Liver (tissue), 3 donors: Measurements from ENCODE around the gene ZNF783.

Source experiments
- EGR1 ChIP-seq, 2 donors: IDR thresholded peaks; 2 replicates each; pipeline ENCODE4 v1.6.1; 2016 to 2018; ENCODE audit warnings: antibody characterized with exemption in 2 of 2, low read depth in 2 of 2
- FOXA1 ChIP-seq: IDR thresholded peaks from 2 replicates; pipeline ENCODE4 v1.6.1; 2016; ENCODE audit warnings: antibody characterized with exemption
- JUND ChIP-seq, 2 donors: IDR thresholded peaks; 2 replicates each; pipeline ENCODE4 v1.6.1; 2016; ENCODE audit warnings: antibody characterized with exemption in 2 of 2
- RAD21 ChIP-seq, 2 donors: IDR thresholded peaks; 2 replicates each; pipeline ENCODE4 v1.6.1; 2016; ENCODE audit warnings: antibody characterized with exemption in 2 of 2, mild to moderate bottlenecking in 2 of 2
- SP1 ChIP-seq: IDR thresholded peaks from 2 replicates; pipeline ENCODE4 v1.6.1; 2018; ENCODE audit warnings: antibody characterized with exemption, mild to moderate bottlenecking
- TAF1 ChIP-seq: conservative IDR thresholded peaks from 2 replicates; pipeline ENCODE4 v1.6.1; 2016; ENCODE audit warnings: antibody characterized with exemption, mild to moderate bottlenecking
- TF ChIP-seq, protein P1 (sequence below): IDR thresholded peaks from 2 replicates; pipeline ENCODE4 v1.6.1; 2016; ENCODE audit warnings: antibody characterized with exemption
- TF ChIP-seq, protein P2 (sequence below): fragments of 150-350 bp; IDR thresholded peaks from 2 replicates; pipeline ENCODE4 v1.5.1; 2017; ENCODE audit warnings: improper control_type of control experiment, low read depth, low read length; ENCODE audit not compliant: missing input control
- TF ChIP-seq, protein P3 (sequence below): IDR thresholded peaks from 2 replicates; pipeline ENCODE4 v1.6.1; 2016; ENCODE audit warnings: antibody characterized with exemption, mild to moderate bottlenecking
- TF ChIP-seq, protein P4 (sequence below): IDR thresholded peaks from 2 replicates; pipeline ENCODE4 v1.6.1; 2016; ENCODE audit warnings: antibody characterized with exemption
- donor health status: healthy.
- donor health status: healthy.

DNA sequence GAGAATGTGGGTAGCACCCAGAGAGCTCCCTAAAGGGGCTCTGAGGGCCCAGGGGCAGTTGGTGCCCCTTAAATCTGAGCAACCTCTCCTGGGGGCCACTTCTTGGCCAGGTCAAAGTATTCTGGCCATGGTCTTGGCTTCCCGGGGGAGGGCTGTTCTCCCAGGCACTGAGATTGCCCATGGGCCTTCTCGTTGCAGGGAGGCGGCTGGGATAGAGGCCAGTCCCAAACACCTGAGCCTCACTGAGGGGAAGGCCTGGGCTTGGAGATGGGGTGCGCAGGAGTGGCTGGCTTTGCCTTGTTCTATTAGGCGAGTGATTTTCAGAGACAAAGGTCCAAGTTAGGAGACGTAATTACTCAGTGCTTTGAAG, 33.5 kb downstream of the ZNF783 start:
- TF ChIP-seq JUND (IDR thresholded peaks at IDR 0.05) (no peak), RAD21 (IDR thresholded peaks at IDR 0.05) (no peak), FOXA1 (no peak), EGR1 (IDR thresholded peaks at IDR 0.05; ENCODE audit: low read depth in 2 of 2) (no peak), SP1 (no peak), TAF1 (no peak)
- TF ChIP-seq, protein P1, sequence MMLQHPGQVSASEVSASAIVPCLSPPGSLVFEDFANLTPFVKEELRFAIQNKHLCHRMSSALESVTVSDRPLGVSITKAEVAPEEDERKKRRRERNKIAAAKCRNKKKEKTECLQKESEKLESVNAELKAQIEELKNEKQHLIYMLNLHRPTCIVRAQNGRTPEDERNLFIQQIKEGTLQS = no peak
- TF ChIP-seq, protein P2, sequence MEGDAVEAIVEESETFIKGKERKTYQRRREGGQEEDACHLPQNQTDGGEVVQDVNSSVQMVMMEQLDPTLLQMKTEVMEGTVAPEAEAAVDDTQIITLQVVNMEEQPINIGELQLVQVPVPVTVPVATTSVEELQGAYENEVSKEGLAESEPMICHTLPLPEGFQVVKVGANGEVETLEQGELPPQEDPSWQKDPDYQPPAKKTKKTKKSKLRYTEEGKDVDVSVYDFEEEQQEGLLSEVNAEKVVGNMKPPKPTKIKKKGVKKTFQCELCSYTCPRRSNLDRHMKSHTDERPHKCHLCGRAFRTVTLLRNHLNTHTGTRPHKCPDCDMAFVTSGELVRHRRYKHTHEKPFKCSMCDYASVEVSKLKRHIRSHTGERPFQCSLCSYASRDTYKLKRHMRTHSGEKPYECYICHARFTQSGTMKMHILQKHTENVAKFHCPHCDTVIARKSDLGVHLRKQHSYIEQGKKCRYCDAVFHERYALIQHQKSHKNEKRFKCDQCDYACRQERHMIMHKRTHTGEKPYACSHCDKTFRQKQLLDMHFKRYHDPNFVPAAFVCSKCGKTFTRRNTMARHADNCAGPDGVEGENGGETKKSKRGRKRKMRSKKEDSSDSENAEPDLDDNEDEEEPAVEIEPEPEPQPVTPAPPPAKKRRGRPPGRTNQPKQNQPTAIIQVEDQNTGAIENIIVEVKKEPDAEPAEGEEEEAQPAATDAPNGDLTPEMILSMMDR = no peak
- TF ChIP-seq, protein P3, sequence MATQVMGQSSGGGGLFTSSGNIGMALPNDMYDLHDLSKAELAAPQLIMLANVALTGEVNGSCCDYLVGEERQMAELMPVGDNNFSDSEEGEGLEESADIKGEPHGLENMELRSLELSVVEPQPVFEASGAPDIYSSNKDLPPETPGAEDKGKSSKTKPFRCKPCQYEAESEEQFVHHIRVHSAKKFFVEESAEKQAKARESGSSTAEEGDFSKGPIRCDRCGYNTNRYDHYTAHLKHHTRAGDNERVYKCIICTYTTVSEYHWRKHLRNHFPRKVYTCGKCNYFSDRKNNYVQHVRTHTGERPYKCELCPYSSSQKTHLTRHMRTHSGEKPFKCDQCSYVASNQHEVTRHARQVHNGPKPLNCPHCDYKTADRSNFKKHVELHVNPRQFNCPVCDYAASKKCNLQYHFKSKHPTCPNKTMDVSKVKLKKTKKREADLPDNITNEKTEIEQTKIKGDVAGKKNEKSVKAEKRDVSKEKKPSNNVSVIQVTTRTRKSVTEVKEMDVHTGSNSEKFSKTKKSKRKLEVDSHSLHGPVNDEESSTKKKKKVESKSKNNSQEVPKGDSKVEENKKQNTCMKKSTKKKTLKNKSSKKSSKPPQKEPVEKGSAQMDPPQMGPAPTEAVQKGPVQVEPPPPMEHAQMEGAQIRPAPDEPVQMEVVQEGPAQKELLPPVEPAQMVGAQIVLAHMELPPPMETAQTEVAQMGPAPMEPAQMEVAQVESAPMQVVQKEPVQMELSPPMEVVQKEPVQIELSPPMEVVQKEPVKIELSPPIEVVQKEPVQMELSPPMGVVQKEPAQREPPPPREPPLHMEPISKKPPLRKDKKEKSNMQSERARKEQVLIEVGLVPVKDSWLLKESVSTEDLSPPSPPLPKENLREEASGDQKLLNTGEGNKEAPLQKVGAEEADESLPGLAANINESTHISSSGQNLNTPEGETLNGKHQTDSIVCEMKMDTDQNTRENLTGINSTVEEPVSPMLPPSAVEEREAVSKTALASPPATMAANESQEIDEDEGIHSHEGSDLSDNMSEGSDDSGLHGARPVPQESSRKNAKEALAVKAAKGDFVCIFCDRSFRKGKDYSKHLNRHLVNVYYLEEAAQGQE = no peak
- TF ChIP-seq, protein P4, sequence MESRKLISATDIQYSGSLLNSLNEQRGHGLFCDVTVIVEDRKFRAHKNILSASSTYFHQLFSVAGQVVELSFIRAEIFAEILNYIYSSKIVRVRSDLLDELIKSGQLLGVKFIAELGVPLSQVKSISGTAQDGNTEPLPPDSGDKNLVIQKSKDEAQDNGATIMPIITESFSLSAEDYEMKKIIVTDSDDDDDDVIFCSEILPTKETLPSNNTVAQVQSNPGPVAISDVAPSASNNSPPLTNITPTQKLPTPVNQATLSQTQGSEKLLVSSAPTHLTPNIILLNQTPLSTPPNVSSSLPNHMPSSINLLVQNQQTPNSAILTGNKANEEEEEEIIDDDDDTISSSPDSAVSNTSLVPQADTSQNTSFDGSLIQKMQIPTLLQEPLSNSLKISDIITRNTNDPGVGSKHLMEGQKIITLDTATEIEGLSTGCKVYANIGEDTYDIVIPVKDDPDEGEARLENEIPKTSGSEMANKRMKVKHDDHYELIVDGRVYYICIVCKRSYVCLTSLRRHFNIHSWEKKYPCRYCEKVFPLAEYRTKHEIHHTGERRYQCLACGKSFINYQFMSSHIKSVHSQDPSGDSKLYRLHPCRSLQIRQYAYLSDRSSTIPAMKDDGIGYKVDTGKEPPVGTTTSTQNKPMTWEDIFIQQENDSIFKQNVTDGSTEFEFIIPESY = no peak
